Inflammatory macrophage treated with lipopolysaccharide for 1 hour (primary cell): ENCODE results near the gene MLXIP.
"Not testable (repeated sequence)": the region's sequence is repeated elsewhere in the genome, so short reads cannot be mapped to it uniquely, and the experiment has no call there.

ENCODE experiments used
- DNase-seq, 2 donors: peaks; one replicate each; pipeline ENCODE4 v3.0.0-alpha.2; 2020 to 2022

MLXIP gene

DNA sequence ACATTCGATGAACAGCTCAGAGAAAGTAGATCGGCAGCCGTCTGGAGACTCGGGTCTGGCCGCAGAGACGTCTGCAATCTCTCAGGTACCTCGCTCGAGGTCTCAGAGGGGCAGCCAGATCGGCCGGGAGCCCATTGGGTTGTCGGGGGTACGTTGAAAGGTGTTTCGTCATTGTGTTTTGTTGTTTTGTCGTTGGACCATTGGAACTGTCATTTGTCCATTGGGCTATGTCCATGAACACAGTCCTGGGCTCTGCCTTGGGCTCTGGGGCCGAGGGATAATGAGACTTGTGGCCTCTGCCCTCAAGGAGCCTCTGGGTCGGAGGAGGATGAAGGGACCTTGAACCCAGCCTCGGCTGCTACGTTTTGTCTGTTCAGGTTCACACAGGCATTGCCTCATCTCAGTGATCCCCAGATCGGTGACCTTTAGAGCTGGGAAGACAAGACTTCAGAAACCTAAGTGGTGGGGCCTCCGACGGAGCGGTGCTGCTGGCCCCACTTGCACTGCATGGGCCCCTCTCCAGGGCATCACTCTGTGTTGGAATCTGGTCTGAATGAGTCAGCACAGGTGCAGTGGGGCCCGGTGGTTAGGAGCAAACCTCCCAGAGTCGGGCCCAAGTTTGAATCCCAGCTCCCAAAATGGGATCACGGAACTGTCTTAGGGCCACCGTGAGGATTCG lies 23.6 kb upstream of the MLXIP start:
- DNase-seq: no peak

DNA sequence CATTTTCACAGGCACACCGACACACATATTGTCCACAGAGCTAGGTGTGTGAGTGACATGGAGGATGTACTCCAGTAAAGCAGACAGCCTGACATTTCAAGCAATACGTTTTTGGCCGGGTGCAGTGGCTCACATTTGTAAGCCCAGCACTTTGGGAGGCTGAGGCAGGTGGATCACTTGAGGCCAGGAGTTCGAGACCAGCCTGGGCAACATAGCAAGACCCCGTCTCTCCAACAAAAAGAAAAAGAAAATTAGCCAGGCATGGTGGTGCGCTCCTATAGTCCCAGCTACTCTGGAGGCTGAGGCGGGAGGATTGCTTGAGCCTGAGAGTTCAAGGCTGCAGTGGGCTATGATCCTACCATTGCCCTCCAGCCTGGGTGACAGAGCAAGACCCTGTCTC lies 22.1 kb upstream of the MLXIP start:
- DNase-seq: not testable (repeated sequence)

DNA sequence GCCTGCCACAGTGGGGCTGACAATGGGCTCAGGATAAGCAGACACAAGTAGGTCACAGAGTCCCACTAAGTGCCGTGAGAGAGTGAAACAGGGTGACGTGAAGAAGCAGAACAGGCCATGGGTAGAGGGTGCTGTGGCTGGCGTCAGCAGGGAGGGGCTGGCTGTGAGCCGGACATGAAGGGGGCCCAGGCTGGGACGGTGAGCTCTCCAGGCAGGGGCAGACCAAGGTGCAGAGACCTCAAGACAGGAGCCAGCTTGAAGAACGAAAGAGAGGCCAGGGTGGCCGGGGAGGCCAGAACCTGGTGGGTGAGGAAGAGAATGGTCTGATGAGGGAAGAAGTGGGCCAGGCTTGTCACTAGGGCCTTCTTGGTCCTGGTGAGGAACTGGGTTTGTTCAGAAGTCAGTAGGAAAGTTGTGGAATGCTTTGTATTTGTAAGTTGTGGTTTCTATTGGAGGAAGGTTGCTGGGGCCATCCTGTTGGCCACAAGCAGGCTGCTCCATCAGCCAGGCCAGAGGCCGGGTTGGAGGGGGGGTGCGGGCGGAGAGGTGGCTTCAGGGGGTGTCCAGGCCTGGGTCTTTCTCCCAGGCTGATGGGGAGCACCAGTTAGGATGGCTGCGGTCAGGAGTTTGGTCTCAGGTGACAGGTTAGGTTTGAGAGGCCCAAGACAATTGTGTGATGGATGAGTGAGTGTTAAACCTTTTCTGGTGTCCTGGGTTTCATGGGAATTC lies 21.4 kb upstream of the MLXIP start:
- DNase-seq: no peak

DNA sequence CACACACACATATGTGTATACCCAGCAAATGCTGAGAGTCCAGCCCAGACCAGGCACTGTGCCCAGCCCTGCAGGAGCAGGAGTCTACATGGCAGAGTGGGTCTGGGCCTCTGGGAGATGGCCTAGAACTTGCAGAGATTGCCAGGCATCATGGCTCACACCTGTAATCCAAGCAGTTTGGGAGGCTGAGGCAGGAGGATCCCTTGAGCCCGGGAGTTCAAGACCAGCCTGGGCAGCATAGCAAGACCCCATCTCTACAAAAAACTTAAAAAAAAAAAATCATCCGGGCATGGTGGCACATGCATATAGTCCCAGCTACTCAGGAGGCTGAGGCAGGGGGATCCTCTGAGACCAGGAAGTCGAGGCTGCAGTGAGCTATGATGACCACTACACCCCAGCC lies 20.8 kb upstream of the MLXIP start:
- DNase-seq: no peak

DNA sequence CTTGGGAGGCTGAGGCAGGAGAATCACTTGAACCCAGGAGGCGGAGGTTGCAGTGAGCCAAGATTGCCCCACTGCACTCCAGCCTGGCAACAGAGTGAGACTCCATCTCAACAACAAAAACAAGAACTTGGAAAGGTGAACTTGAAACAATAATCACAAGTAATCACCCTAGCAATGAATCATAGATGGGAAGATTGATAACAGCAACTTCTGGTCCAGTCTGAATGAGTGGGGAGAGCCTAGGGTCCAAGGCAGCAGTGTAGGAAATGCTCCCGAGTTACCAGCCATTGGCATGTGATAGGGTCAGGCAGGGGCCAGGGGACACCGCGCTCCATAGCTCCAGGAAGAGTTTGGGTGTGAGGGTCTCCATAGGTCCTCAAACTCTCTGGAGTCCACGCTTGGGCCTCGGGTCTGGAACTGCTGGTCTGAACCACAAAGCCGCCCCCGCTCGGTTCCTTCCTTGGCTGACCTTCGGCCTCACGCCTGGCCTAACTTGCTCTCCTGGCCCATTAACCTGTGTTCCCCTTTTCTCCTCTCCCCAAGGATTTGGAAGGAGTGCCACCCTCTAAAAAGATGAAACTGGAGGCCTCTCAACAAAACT lies 19.9 kb upstream of the MLXIP start:
- DNase-seq: no peak

DNA sequence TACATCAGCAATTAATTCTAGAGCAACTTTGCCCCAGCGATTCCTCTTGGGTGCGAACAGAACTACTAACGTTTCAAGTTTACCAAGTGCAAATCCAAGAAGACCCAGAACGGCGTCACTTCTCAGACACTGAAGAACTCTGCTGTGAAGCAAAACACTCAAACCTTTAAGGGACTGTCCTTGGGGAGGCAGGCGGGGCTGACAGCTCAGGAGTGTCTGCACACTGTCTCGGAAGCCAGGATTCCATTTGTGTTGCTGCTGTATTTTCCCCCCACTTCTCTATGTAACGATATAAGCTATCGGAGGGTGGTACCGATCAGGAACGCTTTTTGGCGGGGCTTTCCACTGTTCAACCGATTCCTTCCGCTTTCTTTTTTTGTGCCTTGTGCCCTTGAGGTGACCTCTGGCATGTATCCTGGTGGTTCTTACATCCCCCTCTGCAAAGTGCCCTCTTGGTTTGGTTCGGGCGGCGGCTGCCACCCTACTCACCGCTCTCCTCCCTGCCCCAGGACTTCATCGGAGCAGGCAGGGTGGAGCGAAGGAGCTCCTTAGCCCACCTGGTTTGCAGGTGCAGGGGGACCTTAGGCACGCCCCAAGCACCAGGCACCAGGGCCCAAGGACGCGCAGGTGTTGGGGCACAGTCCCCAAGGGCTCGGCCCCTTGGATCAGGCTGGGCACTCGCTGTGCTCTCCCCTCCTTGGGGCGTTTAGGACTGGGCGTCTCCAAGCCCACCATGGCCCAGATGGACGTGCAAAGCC lies 19.2 kb upstream of the MLXIP start:
- DNase-seq: no peak

DNA sequence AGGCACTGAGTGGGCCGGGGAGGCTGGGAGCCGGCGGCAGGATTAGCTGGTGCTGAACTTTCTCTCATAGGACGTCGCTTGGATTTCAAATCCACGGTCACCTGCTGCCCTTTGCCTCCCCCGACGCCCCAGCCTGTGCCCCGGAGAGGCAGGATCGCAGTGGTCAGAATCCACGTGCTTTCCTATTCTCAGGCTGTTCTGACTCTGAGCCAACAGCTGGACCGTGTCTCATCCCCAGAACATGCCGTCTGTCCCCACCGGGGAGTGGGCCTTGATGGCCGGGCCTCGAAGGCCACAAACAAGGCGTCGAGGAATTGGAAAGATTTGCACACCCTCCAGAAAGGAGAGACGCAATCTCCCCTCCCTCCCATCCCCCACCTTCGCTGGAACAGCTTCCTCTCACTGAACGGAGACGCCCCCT lies 18.5 kb upstream of the MLXIP start:
- DNase-seq: no peak

DNA sequence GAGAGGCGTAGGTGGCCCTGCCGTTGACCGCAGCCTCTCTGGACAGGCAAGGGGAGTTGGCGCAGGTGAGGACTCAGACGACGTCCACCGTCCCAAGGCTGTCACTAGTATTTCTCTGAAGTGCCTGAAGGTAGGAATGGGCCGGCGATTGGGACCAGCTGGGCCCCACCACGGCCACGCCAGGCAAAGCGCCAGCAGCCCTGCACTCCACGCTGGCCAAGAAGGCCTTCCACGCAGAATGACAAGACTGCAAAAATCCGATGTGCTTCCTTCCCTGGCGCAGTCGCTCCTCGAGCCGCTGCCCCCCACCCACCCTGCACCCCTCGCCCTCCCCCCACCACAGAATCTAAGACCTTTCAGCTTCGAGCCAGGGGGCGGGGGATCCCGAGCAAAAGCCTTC lies 17.3 kb upstream of the MLXIP start:
- DNase-seq: no peak

DNA sequence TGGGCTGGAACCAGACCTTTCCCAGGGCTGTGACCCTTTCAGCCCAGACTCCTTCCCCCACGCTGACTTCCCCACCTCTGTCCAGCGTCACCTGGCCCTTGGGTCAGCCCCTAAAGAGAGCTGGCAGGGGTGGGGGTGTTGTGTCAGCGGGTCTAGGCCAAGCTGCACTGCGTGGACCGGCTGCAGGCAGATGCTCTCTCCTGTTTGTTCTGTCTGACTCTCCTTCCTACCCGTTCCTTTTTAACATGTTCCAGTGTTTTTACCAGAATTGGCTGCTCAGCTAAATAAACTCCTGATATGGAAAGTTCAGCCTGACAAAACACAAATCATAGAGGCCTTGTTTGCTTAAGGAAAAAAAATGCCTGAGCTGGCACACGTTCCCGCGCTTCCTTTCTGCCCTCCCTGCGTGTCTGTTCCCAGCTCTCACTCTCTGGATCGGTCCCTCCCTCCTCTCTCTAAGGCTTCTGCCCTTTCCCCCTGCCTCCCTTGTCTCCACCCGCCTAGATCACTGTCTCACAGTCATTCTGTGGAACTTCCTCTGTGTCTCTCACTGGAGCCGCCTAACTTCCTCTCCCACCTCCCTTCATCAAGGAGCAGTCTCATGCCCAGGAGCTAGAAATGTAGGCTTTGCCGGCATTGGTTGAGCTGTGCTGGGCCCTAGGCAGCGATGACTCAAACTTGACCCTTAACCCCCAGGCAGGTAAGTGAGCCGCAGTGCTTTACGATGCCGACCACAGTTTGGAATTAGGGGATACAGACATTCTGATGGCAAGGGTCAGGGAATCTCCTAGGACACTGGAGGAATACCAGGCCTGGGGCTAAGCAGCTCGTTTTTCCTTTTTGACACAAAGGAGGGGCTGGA lies 15.5 kb upstream of the MLXIP start:
- peak; percentile 61 to 75 for DNase-seq

DNA sequence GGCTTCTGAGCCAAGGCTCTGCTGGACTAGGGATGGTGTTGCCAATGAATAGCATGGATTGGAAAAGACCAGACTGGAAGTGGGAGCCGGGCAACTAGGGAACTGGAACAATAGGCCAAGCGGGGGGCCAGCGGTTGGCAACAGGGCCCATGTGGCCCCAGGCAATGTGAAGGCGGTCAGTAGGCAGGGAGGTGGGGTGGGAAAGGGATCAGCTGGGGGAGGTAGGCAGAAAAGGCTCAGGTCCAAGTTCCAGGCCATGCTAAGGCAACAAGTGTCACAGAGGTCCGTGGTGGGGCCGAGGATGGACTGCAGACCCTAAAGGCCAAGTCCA lies 14.9 kb upstream of the MLXIP start:
- no peak for DNase-seq

DNA sequence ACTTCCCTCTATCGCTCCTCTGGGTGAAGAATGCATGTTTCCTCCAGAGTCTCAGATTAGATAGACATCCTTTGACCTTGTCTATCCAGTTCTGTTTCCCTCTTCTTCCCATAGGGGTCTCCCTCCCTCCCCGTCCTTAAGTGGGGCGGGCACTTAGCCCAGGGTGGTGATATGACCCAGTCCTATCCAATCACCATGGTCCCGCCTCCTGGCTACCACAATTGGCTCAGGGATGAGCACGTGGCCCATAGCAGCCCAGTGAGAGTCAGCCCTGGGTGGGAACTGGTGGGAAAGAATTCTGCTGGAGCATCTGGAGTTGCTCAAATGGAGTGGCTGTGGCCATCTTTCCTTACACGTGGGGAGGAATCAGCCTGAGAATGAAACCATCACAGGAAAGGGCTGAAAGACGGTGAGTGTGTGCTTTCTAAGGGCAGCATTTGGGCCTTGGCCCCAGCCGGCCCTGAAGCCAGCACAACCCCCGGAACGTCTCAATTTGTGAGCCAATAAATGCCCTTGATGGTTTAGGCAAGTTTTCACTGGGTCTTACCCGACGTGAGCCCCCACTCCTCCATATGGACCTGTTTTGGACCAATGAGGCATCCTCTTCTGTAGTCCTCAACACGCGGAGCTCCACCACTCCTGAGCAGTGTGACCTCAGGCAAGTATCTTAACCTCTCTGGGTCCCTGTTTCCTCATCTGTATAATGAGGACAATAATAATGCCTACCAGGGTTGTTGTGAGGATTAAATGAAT lies 14.4 kb upstream of the MLXIP start:
- peak; percentile 76 for DNase-seq

DNA sequence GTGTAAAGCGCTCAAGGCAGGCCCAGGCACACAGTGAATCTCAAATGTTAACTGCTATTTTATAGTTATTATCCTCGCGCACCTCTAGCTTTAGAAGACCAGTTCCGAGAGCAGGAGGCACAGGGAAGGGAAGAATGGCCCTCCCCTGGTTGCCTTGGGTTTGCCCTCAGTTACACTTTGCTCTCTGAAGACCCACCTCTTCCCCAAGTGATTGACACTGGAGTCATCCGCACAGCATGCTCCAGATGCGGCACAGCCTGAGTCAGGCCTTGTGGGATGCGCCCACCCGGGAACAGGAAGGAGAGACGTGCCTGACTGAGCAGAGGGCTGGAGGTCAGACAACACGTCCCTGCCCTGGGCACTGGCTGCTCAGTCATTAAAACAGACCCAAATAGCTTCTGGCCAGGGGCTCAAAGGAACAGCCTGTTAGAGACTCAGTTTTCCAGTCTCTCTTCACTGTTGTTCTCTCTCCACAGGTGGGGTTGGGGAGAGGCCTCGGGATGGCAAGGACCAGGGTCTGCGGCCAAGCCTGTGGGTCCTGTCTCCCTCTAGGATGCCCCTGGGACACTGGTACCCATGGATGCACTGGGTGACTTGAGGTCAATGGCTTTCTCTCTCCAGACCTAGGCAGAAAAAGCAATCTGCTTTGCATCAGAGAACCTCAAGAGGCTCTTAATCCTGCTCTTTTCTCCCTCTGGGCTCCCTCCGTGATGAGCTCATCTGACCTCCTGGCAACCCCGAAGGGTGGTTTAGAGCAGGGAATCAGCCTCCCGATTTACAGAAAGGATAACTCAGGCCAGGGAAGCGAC lies 13.6 kb upstream of the MLXIP start:
- peak; percentile 37 to 44 for DNase-seq

DNA sequence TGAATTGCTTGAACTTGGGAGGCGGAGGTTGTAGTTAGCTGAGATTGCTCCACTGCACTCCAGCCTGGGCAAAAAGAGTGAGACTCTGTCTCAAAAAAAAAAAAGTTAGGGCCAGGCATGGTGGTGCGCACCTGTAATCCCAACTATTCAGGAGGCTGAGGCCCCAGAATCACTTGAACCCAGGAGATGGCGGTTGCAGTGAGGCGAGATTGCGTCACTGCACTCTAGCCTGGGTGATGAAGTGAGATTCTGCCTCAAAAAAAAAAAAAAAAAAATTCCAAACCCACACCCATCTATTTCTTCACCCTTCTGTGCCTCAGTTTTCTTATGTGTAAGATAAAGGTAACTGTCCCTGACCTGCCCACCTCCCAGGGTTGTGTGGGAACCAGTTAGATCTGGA lies 11.0 kb upstream of the MLXIP start:
- DNase-seq: no peak

DNA sequence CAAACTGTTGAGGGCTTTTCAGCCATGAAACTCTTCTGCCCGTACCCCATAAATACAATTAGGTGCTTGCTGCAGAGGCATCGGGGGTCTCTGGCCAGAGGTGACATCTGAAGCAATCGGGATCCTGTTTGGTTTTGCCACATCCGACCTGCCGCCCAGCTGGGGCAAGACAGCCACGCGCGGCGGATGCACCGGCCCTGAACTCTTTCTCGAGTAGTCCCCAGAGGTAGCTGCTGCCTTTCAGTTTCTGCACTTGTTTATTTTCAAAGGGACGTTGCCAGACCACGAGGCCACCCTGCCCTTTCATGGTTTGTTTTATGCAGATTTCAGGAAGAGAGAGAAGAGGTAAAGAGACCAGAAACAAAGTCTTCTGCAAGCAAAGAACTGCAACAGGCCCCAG lies 10.6 kb upstream of the MLXIP start:
- DNase-seq: no peak

DNA sequence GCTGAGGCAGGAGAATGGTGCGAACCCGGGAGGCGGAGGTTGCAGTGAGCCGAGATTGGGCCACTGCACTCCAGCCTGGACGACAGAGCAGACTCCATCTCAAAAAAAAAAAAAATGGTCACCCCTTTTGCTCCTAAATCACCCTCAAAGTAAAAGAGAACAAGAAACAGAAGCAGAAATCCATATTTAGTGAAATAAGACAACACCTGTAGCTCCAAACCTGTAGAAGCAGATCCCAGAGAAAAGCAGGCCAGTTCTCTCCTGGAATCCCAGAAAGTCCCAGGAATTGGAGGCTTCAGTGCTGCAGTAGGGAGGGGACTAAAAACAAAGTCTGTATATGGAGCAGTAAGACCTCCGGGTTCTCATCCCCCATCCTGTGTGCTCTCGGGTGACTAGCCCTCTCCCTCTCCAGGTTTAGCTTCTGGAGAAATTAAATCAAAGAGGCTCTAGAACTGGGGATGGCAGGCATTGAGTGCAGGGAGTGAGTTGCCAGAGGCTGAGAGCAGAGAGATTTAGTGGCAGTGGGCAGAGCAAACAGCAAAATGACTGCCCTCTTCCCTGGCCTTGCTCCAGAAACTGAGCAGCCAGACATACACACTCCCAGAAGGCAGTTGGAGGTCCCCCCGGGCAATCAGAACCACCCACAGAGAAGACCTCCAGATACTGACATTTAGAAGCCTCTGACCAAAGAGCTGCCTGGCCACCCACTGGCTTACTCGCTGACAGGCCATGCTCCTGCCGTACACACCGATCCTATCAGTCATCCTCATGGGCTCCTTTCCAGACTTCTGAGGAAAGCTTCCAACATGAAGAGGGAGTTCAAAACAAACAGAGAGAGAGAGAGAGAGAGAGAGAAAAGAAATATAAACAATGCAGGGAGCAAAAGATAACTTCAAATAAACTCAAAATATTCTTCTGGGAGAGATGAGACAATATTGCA lies 6.3 kb upstream of the MLXIP start:
- no peak for DNase-seq

DNA sequence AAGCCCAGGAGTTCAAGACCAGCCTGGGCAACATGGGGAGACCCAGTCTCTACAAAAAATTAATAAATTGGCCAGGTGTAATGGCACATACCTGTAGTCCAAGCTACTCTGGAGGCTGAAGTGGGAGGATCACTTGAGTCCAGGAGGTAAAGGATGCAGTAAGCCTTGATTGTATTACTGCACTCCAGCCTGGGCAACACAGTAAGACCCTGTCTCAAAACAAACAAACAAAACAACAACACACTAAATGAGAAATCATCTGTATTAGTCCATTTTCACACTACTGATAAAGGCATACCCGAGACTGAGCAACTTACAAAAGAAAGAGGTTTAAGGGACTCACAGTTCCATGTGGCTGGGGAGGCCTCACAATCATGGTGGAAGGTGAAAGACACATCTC lies 4.7 kb upstream of the MLXIP start:
- no peak for DNase-seq

DNA sequence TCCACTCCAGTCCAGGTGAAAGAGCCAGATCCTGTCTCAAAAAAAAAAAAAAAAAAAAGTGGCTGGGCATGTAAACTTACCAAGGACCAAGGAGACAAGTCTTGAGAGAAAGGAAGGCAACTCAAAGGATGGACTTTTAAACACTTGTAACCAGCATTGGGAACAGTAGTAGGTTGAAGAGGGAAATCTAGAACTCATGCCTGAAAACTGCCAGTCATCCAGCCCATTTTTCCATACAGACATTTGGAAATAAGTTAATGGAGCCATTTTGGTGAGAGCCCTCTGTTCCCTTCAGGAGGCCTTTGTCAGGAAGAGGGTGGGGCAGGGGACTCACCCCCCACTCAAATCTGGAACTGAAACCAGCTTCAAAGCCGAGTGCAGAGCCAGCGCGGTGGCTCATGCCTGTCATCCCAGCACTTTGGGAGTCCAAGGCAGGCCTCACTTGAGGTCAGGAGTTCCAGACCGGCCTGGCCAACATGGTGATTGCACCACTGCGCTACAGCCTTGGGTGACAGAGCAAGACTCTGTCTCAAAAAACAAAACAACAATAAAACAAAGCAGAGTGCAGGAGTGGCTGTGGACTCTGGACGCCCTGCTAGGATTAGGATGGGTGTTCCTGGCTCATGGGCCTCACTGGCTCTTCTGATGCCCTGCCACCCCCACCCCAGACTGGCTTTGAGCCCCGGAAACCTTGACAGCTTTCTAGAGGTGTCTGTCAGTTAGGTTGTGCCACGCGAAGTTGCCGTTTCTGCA lies 1.6 kb upstream of the MLXIP start:
- DNase-seq: peak in 1 of 2 donors; percentile 21

DNA sequence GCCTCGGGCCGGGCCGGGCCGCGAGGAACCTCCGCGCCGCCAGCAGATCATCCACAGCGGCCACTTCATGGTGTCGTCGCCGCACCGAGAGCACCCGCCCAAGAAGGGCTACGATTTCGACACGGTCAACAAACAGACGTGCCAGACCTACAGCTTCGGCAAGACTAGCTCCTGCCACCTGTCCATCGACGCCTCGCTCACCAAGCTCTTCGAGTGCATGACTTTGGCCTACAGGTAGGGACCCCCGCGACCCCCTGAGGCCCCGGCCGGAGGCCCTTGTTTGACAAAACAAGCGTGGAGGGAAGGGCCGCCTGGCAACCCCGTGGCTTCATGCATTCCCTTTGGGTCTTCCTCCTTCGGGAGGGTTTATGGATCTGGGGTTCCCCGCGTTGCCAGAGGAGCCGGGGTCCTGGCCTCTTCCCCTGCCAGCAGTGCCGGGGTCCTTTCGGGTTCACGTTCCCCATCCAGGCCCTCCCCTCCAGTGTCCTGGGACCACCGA lies 526 bp downstream of the MLXIP start:
- peak in 1 of 2 donors; percentile 19 for DNase-seq

DNA sequence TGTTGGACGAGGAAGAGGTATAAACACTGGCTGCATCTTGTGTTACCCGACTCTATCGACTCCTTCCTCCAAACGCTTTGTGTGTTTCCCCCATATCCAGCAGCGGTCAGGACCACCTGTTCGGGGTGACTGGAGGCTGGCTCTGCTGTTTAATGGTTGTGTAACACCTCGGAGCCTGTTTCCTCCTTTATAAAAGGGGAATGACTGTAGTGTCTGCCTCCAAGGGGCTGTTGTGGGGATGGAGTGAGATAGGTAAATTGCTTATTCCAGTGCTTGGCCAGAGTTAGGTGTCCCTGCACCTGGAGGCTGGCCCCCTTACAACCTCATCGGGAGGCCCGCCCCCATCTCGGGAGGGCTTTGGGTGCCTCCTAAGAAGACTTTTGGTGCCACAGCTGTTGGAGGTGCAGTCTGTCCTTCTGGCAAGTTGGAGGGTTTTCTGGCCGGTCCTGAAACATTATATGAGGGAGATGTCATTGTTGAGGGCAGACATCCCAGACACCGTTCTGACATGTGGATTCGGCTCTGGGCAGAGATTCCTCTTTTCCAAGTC lies 1.1 kb downstream of the MLXIP start:
- peak; percentile 35 to 38 for DNase-seq
